GM21423 (cell line): ENCODE measurements around the gene DLD.
A peak's percentile ranks its signal among the peaks of the same experiment; 100 is the strongest.
"Not testable (repeated sequence)": the region's sequence is repeated elsewhere in the genome, so short reads cannot be mapped to it uniquely, and the experiment has no call there.

Experiments
- ATAC-seq: cut with Tn5 transposase; IDR thresholded peaks from one replicate; pipeline ENCODE4 v1.9.1; 2021; ENCODE audit warnings: mild to moderate bottlenecking, moderate library complexity; ENCODE audit not compliant: unreplicated experiment

The DLD gene

GRCh38 chr7:107874111-107874510 lies 16.9 kb upstream of the DLD start:
- ATAC-seq: no peak

- ATAC-seq: peak; percentile 71
Observed at GRCh38 chr7:107874605-107875446, 16.2 kb upstream of the DLD start.

- ATAC-seq: no peak
Observed at GRCh38 chr7:107876916-107877315, 14.1 kb upstream of the DLD start.

- ATAC-seq: no peak
Observed at GRCh38 chr7:107877731-107878382, 13.1 kb upstream of the DLD start.

- ATAC-seq: no peak
Observed at GRCh38 chr7:107878636-107879035, 12.3 kb upstream of the DLD start.

GRCh38 chr7:107879400-107880035 lies 11.5 kb upstream of the DLD start:
- peak; percentile 74 for ATAC-seq

- ATAC-seq: no peak
Observed at GRCh38 chr7:107882766-107883165, 8.2 kb upstream of the DLD start.

GRCh38 chr7:107884066-107884818 lies 6.7 kb upstream of the DLD start:
- no peak for ATAC-seq

- not testable (repeated sequence) for ATAC-seq
Observed at GRCh38 chr7:107887827-107888226, 3.2 kb upstream of the DLD start.

- no peak for ATAC-seq
Observed at GRCh38 chr7:107889992-107890391, 991 bp upstream of the DLD start.

GRCh38 chr7:107890493-107890961 lies 456 bp upstream of the DLD start:
- peak; percentile 1 for ATAC-seq

- peak; percentile 23 for ATAC-seq
Observed at GRCh38 chr7:107891636-107892366, 818 bp downstream of the DLD start.

GRCh38 chr7:107892367-107892741 lies 1.4 kb downstream of the DLD start:
- not testable (repeated sequence) for ATAC-seq

GRCh38 chr7:107898997-107899594 lies 8.1 kb downstream of the DLD start:
- no peak for ATAC-seq

GRCh38 chr7:107900496-107901015 lies 9.6 kb downstream of the DLD start:
- ATAC-seq: no peak

GRCh38 chr7:107902381-107902780 lies 11.4 kb downstream of the DLD start:
- ATAC-seq: no peak

- no peak for ATAC-seq
Observed at GRCh38 chr7:107907790-107908189, 16.8 kb downstream of the DLD start.

- ATAC-seq: no peak
Observed at GRCh38 chr7:107909445-107909844, 18.5 kb downstream of the DLD start.

- no peak for ATAC-seq
Observed at GRCh38 chr7:107911981-107912380, 21.0 kb downstream of the DLD start.

GRCh38 chr7:107913851-107914250 lies 22.9 kb downstream of the DLD start:
- no peak for ATAC-seq
